ENCODE measurements around the gene ADPRHL1. TPM values are rescaled to one million over a fixed set of nuclear protein-coding genes. Genes with fewer than 3 reads are reported as not detected.
A peak's percentile ranks its signal among the peaks of the same experiment; 100 is the strongest.

The ADPRHL1 gene
- total RNA-seq, 4 donors from 2014 or later, result 1.9 to 9.4 (median 6.5) TPM

DNA sequence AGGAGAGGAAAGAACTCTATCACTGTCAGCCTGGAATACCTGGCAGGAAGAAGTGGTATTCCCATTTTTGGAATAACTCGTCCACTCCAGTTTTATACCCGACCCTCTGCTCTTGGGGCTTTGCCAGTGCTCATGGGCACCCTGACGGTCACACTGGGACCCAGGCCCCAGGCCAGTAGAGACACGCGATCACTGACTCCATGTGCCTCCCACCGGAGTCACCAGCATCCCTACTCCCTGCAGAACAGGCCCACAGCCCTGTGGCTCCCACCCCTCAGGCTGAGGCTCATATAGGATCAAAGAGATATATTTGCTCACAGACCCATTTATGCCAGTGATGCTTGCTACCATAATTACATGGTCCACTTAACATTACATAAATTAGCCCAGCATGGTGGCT, 92.8 kb downstream of the ADPRHL1 start:
- TF ChIP-seq POLR2A (IDR thresholded peaks at IDR 0.05), result no peak
- TF ChIP-seq, protein P1, sequence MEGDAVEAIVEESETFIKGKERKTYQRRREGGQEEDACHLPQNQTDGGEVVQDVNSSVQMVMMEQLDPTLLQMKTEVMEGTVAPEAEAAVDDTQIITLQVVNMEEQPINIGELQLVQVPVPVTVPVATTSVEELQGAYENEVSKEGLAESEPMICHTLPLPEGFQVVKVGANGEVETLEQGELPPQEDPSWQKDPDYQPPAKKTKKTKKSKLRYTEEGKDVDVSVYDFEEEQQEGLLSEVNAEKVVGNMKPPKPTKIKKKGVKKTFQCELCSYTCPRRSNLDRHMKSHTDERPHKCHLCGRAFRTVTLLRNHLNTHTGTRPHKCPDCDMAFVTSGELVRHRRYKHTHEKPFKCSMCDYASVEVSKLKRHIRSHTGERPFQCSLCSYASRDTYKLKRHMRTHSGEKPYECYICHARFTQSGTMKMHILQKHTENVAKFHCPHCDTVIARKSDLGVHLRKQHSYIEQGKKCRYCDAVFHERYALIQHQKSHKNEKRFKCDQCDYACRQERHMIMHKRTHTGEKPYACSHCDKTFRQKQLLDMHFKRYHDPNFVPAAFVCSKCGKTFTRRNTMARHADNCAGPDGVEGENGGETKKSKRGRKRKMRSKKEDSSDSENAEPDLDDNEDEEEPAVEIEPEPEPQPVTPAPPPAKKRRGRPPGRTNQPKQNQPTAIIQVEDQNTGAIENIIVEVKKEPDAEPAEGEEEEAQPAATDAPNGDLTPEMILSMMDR (IDR thresholded peaks at IDR 0.05), result no peak
- peak; percentile 10 to 61 for DNase-seq (ENCODE audit: low spot score in 2 of 2)
- WGBS, 2 donors, result 88 to 94% methylated on average over 5 to 6 of the region's 6 CpGs
- H3K4me3 ChIP-seq (ENCODE audit: low read depth, poor library complexity, severe bottlenecking), result no peak overlapping the region
- intact Hi-C loops (cut with DNase I; ENCODE audit: low total_unique reads), result loop anchor here (10.0 kb wide), 1 partner anchor 156 kb away; the partner anchor contains the start of genes CUL4A and PCID2

DNA sequence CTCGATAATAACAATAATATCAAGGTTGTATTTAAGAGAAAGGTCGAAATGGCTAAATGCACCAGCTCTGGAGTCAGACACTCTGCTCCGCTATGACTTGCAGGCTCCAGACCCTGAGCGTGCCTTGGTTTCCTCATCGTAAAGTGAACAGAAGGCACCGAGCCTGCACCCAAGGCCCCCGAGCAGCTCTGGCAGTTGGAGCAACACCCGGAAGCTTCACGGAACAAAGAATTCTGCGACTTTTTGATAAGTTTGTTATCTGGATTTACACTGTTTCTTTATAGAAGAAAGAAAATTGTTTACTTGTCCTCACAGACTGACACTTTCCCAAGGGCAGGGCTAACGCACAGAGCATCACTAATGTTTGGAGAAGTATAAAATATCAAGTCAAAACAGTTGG, 93.7 kb downstream of the ADPRHL1 start:
- TF ChIP-seq, protein P1 (IDR thresholded peaks at IDR 0.05), result no peak
- no peak for TF ChIP-seq POLR2A (IDR thresholded peaks at IDR 0.05)
- DNase-seq (ENCODE audit: low spot score in 2 of 2), result peak in 1 of 2 donors; percentile 58
- WGBS, 2 donors, result 80 to 92% methylated on average over 11 of the region's 11 CpGs
- intact Hi-C loops (cut with DNase I; ENCODE audit: low total_unique reads), result no loop called here
- H3K4me3 ChIP-seq (ENCODE audit: low read depth, poor library complexity, severe bottlenecking), result no peak overlapping the region

DNA sequence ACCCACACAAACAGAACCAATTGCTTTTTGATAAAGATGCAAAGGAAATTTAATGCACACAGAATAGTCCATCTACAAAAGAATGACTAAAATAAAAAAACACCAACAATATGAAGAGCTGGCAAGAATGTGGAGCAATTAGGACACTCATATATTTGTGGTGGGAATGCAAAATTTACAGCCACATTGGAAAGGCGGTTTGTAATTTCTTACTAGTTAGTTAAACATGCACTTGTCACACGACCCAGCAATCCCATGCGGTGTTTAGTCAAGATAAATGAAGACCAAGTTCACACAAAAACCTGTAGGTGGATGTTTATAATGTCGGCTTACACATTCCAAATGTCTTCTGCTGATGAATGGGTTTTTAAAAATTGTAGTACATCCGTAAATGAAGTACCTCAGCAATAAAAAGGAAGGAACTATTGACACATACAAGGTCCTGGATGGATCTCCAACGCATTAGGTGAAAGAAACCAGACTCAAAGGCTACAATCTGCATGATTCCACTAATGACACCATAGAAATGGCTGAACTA, 94.6 kb downstream of the ADPRHL1 start:
- intact Hi-C loops (cut with DNase I; ENCODE audit: low total_unique reads), result no loop called here
- WGBS, 2 donors, result 72 to 76% methylated on average over 6 of the region's 6 CpGs
- DNase-seq (ENCODE audit: low spot score in 2 of 2), result no peak

DNA sequence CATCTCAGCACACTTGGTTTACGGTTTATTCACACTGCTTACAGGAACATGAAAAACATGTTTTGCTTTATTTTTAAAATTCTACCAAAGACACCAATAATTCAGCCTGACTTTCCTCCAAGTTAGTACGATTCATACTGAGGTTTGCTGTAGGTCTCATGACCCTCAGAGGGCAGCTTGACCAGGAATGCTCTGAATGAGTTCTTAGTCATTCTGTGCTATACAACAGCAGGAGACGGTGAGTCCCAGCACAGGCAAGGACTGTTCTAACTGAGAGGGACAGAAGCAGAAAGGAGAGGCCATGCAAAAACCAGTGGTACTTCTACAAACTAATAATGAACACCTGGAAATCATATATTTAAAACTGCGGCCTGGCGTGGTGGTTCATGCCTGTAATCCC, 95.8 kb downstream of the ADPRHL1 start:
- WGBS, 2 donors, result 87 to 92% methylated on average over 5 of the region's 5 CpGs

More for the DNA sequence above, 94.6 kb downstream of the ADPRHL1 start:
- H3K4me3 ChIP-seq (ENCODE audit: low read depth, poor library complexity, severe bottlenecking), result no peak overlapping the region
- TF ChIP-seq, protein P1 (IDR thresholded peaks at IDR 0.05), result no peak
- no peak for TF ChIP-seq POLR2A (IDR thresholded peaks at IDR 0.05)

DNA sequence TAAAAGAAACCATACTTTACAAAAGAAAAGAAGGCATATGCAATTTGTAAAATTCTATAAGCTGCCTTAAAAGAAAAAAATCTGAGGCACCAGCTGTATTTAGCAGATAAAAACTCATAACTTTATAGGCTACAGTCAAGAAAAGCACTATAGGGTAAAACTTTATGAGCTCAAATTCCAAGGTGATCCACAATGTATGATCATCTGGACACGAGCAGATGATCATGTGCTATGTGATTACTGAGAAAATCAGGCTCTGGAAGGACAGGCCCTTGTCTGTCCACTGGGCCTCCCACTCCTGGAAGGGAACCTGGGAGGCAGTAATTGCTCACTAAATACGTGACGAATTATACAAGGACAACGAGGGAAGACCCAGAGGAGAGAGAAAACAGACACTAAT, 96.7 kb downstream of the ADPRHL1 start:
- no peak for DNase-seq (ENCODE audit: low spot score in 2 of 2)
- intact Hi-C loops (cut with DNase I; ENCODE audit: low total_unique reads), result no loop called here
- 63 to 65% methylated on average over 4 of the region's 4 CpGs for WGBS, 2 donors
- TF ChIP-seq POLR2A (IDR thresholded peaks at IDR 0.05), result no peak
- TF ChIP-seq, protein P1 (IDR thresholded peaks at IDR 0.05), result no peak
- H3K4me3 ChIP-seq (ENCODE audit: low read depth, poor library complexity, severe bottlenecking), result no peak overlapping the region

More for the DNA sequence above, 95.8 kb downstream of the ADPRHL1 start:
- TF ChIP-seq POLR2A (IDR thresholded peaks at IDR 0.05), result no peak
- TF ChIP-seq, protein P1 (IDR thresholded peaks at IDR 0.05), result no peak
- H3K4me3 ChIP-seq (ENCODE audit: low read depth, poor library complexity, severe bottlenecking), result no peak overlapping the region
- no peak for DNase-seq (ENCODE audit: low spot score in 2 of 2)
- intact Hi-C loops (cut with DNase I; ENCODE audit: low total_unique reads), result no loop called here

DNA sequence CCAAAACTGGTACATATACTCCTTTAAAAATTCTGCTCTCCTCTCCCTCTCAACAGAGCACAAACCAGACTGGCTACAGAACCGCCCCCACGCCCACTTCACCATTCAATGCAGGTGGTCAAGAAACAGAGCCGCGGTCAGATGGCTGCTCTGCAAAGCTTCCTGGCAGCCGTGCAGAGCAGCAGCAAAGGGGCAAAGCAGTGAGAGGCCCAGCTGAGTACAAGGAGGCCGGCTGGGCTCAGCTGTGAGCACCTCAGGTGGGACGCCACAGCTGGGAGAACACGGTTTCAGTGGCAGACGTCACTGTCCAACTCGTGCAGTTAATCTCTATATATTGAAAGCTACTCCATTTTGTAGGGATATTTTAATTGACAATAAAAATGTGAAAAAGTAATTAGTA, 97.7 kb downstream of the ADPRHL1 start:
- no peak overlapping the region for H3K4me3 ChIP-seq (ENCODE audit: low read depth, poor library complexity, severe bottlenecking)
- TF ChIP-seq POLR2A (IDR thresholded peaks at IDR 0.05), result no peak
- TF ChIP-seq, protein P1 (IDR thresholded peaks at IDR 0.05), result no peak
- intact Hi-C loops (cut with DNase I; ENCODE audit: low total_unique reads), result no loop called here
- WGBS, 2 donors, result 88 to 92% methylated on average over 10 of the region's 10 CpGs
- DNase-seq (ENCODE audit: low spot score in 2 of 2), result no peak
